K562 (cell line): ENCODE results near the gene CCDC85C. TPM values are rescaled to one million over a fixed set of nuclear protein-coding genes. Genes with fewer than 3 reads are reported as not detected.

ENCODE experiments used
- ARID2 ChIP-seq: fragments of 450-650 bp; IDR thresholded peaks from 2 replicates; pipeline ENCODE4 v1.6.1; 2017; ENCODE audit warnings: antibody characterized with exemption, mild to moderate bottlenecking
- CTBP1 ChIP-seq: fragments of 450-650 bp; IDR thresholded peaks from 2 replicates; pipeline ENCODE4 v1.6.1; 2016; ENCODE audit warnings: borderline replicate concordance
- DLX4 ChIP-seq: fragments of 250-450 bp; sonication (Bioruptor Pico); IDR thresholded peaks from 2 replicates; pipeline ENCODE4 v1.6.1; 2021; ENCODE audit warnings: mild to moderate bottlenecking
- E2F6 ChIP-seq, 2 experiments: IDR thresholded peaks; 2 replicates each; pipeline ENCODE4 v1.6.1; 2011; ENCODE audit warnings: borderline replicate concordance in 1 of 2, control low read depth in 1 of 2, low read depth in 1 of 2, low read length in 1 of 2, mild to moderate bottlenecking in 1 of 2, mixed read lengths in 1 of 2, moderate library complexity in 1 of 2; ENCODE audit not compliant: insufficient read depth in 1 of 2, insufficient read length in 1 of 2, poor library complexity in 1 of 2, severe bottlenecking in 1 of 2; ENCODE audit errors: extremely low read depth in 1 of 2
- FOS ChIP-seq: IDR thresholded peaks from 3 replicates; pipeline ENCODE4 v1.6.1; 2011; ENCODE audit not compliant: insufficient read length; ENCODE audit errors: extremely low read depth
- GTF2F1 ChIP-seq: IDR thresholded peaks from 2 replicates; pipeline ENCODE4 v1.6.1; 2011; ENCODE audit warnings: low read depth, low read length, improper control_type of control experiment
- GTF3C2 ChIP-seq: IDR thresholded peaks from 3 replicates; pipeline ENCODE4 v1.6.1; 2011; ENCODE audit warnings: borderline replicate concordance, mild to moderate bottlenecking, moderate library complexity; ENCODE audit not compliant: insufficient read length; ENCODE audit errors: extremely low read depth
- MTA2 ChIP-seq: fragments of 450-650 bp; IDR thresholded peaks from 2 replicates; pipeline ENCODE4 v1.6.1; 2016; ENCODE audit warnings: low read depth
- NCOA6 ChIP-seq: fragments of 450-650 bp; IDR thresholded peaks from 2 replicates; pipeline ENCODE4 v1.6.1; 2017; ENCODE audit warnings: mild to moderate bottlenecking
- PTBP1 ChIP-seq: fragments of 200-400 bp; formaldehyde crosslinking; IDR thresholded peaks from 2 replicates; pipeline ENCODE4 v1.6.1; 2017; ENCODE audit warnings: low read depth, low read length
- RUNX1 ChIP-seq: sonication (generic); IDR thresholded peaks from 2 replicates; pipeline ENCODE4 v1.6.1; 2016; ENCODE audit warnings: antibody characterized with exemption, low read depth
- TARDBP ChIP-seq: fragments of 450-650 bp; IDR thresholded peaks from 2 replicates; pipeline ENCODE4 v1.6.1; 2016
- TEAD1 ChIP-seq, 2 experiments: fragments of 450-650 bp in 1 of 2; sonication (generic) in 1 of 2; formaldehyde crosslinking; IDR thresholded peaks; 2 replicates each; pipeline versions ENCODE4 v1.4.0 to v1.8.0; 2020 to 2022; ENCODE audit warnings: mild to moderate bottlenecking in 2 of 2, missing genetic modification reagents in 1 of 2
- TFE3 ChIP-seq: fragments of 450-650 bp; formaldehyde crosslinking; IDR thresholded peaks from 2 replicates; pipeline ENCODE4 v1.4.0; 2020; ENCODE audit warnings: mild to moderate bottlenecking, mixed read lengths
- THRAP3 ChIP-seq: fragments of 450-650 bp; IDR thresholded peaks from 2 replicates; pipeline ENCODE4 v1.6.1; 2016; ENCODE audit warnings: mild to moderate bottlenecking, inconsistent platforms, borderline replicate concordance
- ZFPM2 ChIP-seq: fragments of 250-450 bp; sonication (Bioruptor Pico); IDR thresholded peaks from 2 replicates; pipeline ENCODE4 v1.5.1; 2022; ENCODE audit warnings: mild to moderate bottlenecking
- ZNF551 ChIP-seq: fragments of 250-450 bp; sonication (Bioruptor Pico); IDR thresholded peaks from 2 replicates; pipeline ENCODE4 v1.5.0; 2021; ENCODE audit warnings: mild to moderate bottlenecking, moderate library complexity
- ZNF586 ChIP-seq: fragments of 450-650 bp; formaldehyde crosslinking; conservative IDR thresholded peaks from 2 replicates; pipeline ENCODE4 v1.4.0; 2020; ENCODE audit warnings: mild to moderate bottlenecking, moderate library complexity
- ZNF639 ChIP-seq, 2 experiments: fragments of 200-800 bp in 1 of 2; sonication (Bioruptor generic) in 1 of 2; sonication (generic) in 1 of 2; formaldehyde crosslinking in 1 of 2; IDR thresholded peaks in 1 of 2; conservative IDR thresholded peaks in 1 of 2; 2 replicates each; pipeline versions ENCODE4 v1.5.0 to v1.6.1; 2016 to 2020; ENCODE audit warnings: missing compliant biosample characterization in 1 of 2, missing genetic modification characterization in 1 of 2, missing genetic modification reagents in 1 of 2
- polyA plus RNA-seq, 8 experiments: library from polyadenylated mRNA; depleted of rRNA in 4 of 8; stranded (reverse) in 5 of 8; unstranded in 3 of 8; fragments of >200 nt; fragmentation: Nextera tagmentation in 2 of 8; fragmentation: Illumina TruSeq in 1 of 8; extraction: Ambion mirVana in 2 of 8; extraction: Trizol in 1 of 8; gene quantifications; 2 replicates each; pipeline versions ENCODE4 v1.2.1 to v1.2.3, GENCODE V29; 2011 to 2014; ENCODE audit warnings: inconsistent platforms in 1 of 8, missing spikeins in 1 of 8
- total RNA-seq, 7 experiments: library from RNA; depleted of rRNA in 6 of 7; stranded (reverse); fragments of >200 nt in 6 of 7; fragmentation: Illumina TruSeq in 2 of 7; extraction: Trizol in 2 of 7; gene quantifications; 2 replicates each; pipeline versions ENCODE4 v1.2.1 to v1.2.3, GENCODE V29; 2011 to 2021; ENCODE audit warnings: low replicate concordance in 1 of 7
- TF ChIP-seq, protein P1 (sequence below): fragments of 250-450 bp; sonication (Bioruptor Pico); IDR thresholded peaks from 2 replicates; pipeline ENCODE4 v1.5.0; 2021

The CCDC85C gene
- total and polyA plus RNA-seq, 9 of the 15 experiments (the other 6 are each of a cell fraction or from before 2014, with no cell fraction given) = 0.18 to 22.0 (median 6.3) TPM

GRCh38 chr14:99604278-99604765 lies 315 bp upstream of the CCDC85C start (continued):
- TF ChIP-seq TFE3 (no peak), DLX4 (CRISPR knock-in tag) (no peak), TARDBP (no peak), E2F6 (IDR thresholded peaks at IDR 0.05; ENCODE audit: borderline replicate concordance in 1 of 2, extremely low read depth in 1 of 2, insufficient read depth in 1 of 2, insufficient read length in 1 of 2, low read depth in 1 of 2, low read length in 1 of 2, poor library complexity in 1 of 2, severe bottlenecking in 1 of 2) (no peak), ARID2 (no peak), FOS (peak; percentile 74), ZFPM2 (no peak), GTF3C2 (no peak), TEAD1 (CRISPR knock-in tag; IDR thresholded peaks at IDR 0.05) (no peak), PTBP1 (no peak), ZNF586 (no peak), MTA2 (no peak), RUNX1 (no peak), GTF2F1 (no peak), ZNF551 (CRISPR knock-in tag) (no peak), THRAP3 (no peak), ZNF639 (CRISPR knock-in tag; conservative IDR thresholded peaks at IDR 0.05 in 1 of 2, IDR thresholded peaks at IDR 0.05 in 1 of 2) (no peak), CTBP1 (peak; percentile 56; the same call in 1 of the 2 replicates), NCOA6 (no peak)
- TF ChIP-seq, protein P1, sequence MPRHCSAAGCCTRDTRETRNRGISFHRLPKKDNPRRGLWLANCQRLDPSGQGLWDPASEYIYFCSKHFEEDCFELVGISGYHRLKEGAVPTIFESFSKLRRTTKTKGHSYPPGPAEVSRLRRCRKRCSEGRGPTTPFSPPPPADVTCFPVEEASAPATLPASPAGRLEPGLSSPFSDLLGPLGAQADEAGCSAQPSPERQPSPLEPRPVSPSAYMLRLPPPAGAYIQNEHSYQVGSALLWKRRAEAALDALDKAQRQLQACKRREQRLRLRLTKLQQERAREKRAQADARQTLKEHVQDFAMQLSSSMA (CRISPR knock-in tag) = no peak
